Activated T-helper 1 cell treated with anti-CD3 and anti-CD28 coated beads, Interleukin-12 subunit alpha, Interleukin-12 subunit beta, Interleukin-2, Interleukin-4 antibody, amounts not matched to agents 30 ng/mL and 10 ng/mL and 1 ng/mL, durations not matched to agents 14 hours and 24 hours and 36 hours (primary cell): ENCODE results near the gene RPS19. TPM values are rescaled to one million over a fixed set of nuclear protein-coding genes. Genes with fewer than 3 reads are reported as not detected.
A peak's percentile ranks its signal among the peaks of the same experiment; 100 is the strongest.

Experiments
- DNase-seq: peaks from one replicate; pipeline ENCODE4 v3.0.0; 2021; ENCODE audit warnings: low spot score
- H3K27ac Mint-ChIP-seq: one replicate; pipeline ENCODE4 v1.8.0; 2021; ENCODE audit warnings: mild to moderate bottlenecking, mixed read lengths
- H3K27me3 Mint-ChIP-seq: one replicate; pipeline ENCODE4 v1.8.0; 2022; ENCODE audit warnings: mild to moderate bottlenecking, moderate library complexity, mixed read lengths; ENCODE audit not compliant: insufficient read depth
- H3K36me3 Mint-ChIP-seq: one replicate; pipeline ENCODE4 v1.8.0; 2021; ENCODE audit warnings: low read depth, mixed read lengths
- H3K4me1 Mint-ChIP-seq: one replicate; pipeline ENCODE4 v1.8.0; 2021; ENCODE audit warnings: low read depth, mixed read lengths
- H3K4me3 Mint-ChIP-seq: one replicate; pipeline ENCODE4 v1.8.0; 2021; ENCODE audit warnings: mild to moderate bottlenecking, moderate library complexity, mixed read lengths
- H3K9me3 Mint-ChIP-seq: one replicate; pipeline ENCODE4 v1.8.0; 2021; ENCODE audit warnings: mixed read lengths
- intact Hi-C: fragments of 100-400 bp; cut with micrococcal nuclease; formaldehyde crosslinking; loops from one replicate; pipeline ENCODE4 v1.15.1; 2024
- total RNA-seq: library from RNA; stranded (reverse); gene quantifications from 2 replicates; pipeline ENCODE4 v1.2.3, GENCODE V29; 2022

Gene RPS19
- total RNA-seq, 1 donor from 2014 or later, result 2,906 TPM

- intact Hi-C loops, result no loop called here
- H3K27me3 Mint-ChIP-seq, result peaks cover 11% of the 10 kb centered on the region
- no peak for DNase-seq
- no peak overlapping the region for H3K27ac Mint-ChIP-seq
- peaks cover 7% of the 10 kb centered on the region for H3K4me1 Mint-ChIP-seq
- H3K36me3 Mint-ChIP-seq, result peaks cover 10% of the 10 kb centered on the region
- H3K9me3 Mint-ChIP-seq, result no peaks in the 10 kb centered on the region
- no peak overlapping the region for H3K4me3 Mint-ChIP-seq
Measured at GRCh38 chr19:41918653-41919244, 58.7 kb downstream of the RPS19 start.

GRCh38 chr19:41919948-41920712 lies 60.1 kb downstream of the RPS19 start:
- no peak overlapping the region for H3K27ac Mint-ChIP-seq
- intact Hi-C loops, result no loop called here
- peaks cover 10% of the 10 kb centered on the region for H3K36me3 Mint-ChIP-seq
- H3K9me3 Mint-ChIP-seq, result no peaks in the 10 kb centered on the region
- H3K4me1 Mint-ChIP-seq, result peaks cover 7% of the 10 kb centered on the region
- peaks cover 5% of the 10 kb centered on the region for H3K27me3 Mint-ChIP-seq
- H3K4me3 Mint-ChIP-seq, result no peak overlapping the region
- no peak for DNase-seq

- DNase-seq, result no peak
- intact Hi-C loops, result no loop called here
- Mint-ChIP-seq H3K27ac (no peak overlapping the region), H3K36me3 (peaks cover 10% of the 10 kb centered on the region), H3K9me3 (no peaks in the 10 kb centered on the region), H3K4me1 (peaks cover 7% of the 10 kb centered on the region), H3K4me3 (no peak overlapping the region), H3K27me3 (peaks cover 5% of the 10 kb centered on the region)
Measured at GRCh38 chr19:41920882-41921576, 61.0 kb downstream of the RPS19 start.

GRCh38 chr19:41921577-41922576 lies 61.8 kb downstream of the RPS19 start:
- H3K27ac Mint-ChIP-seq, result peak overlapping the region; percentile 25

More at GRCh38 chr19:41921577-41922576, 61.8 kb downstream of the RPS19 start:
- H3K4me1 Mint-ChIP-seq, result peaks cover 7% of the 10 kb centered on the region
- H3K27me3 Mint-ChIP-seq, result peaks cover 5% of the 10 kb centered on the region
- intact Hi-C loops, result no loop called here
- peaks cover 10% of the 10 kb centered on the region for H3K36me3 Mint-ChIP-seq
- DNase-seq, result no peak
- H3K9me3 Mint-ChIP-seq, result no peaks in the 10 kb centered on the region
- H3K4me3 Mint-ChIP-seq, result no peak overlapping the region

Other genes with a start within 250 kb of the RPS19 start
- not detected in 2 replicates for gene CEACAM4, start 233.2 kb upstream of the RPS19 start, total RNA-seq
- not detected in 2 replicates for gene CEACAM7, start 172.0 kb upstream of the RPS19 start, total RNA-seq
- not detected in 2 replicates for gene CEACAM5, start 151.6 kb upstream of the RPS19 start, total RNA-seq
- gene CEACAM6, start 104.7 kb upstream of the RPS19 start, total RNA-seq, result not detected in 2 replicates
- gene CEACAM3, start 63.7 kb upstream of the RPS19 start, total RNA-seq, result not detected in 2 replicates
- not detected in 2 replicates for gene LYPD4, start 15.6 kb upstream of the RPS19 start, total RNA-seq
- not detected in 2 replicates for gene DMRTC2, start 15.2 kb upstream of the RPS19 start, total RNA-seq
- gene CD79A, start 17.0 kb downstream of the RPS19 start, total RNA-seq, result 2.7 and 2.9 TPM in 2 replicates
- 386 and 392 TPM in 2 replicates for gene ARHGEF1, start 22.9 kb downstream of the RPS19 start, total RNA-seq
- 3.1 TPM in 2 replicates for gene ERFL, start 68.2 kb downstream of the RPS19 start, total RNA-seq
- 36.2 and 41.3 TPM in 2 replicates for gene RABAC1, start 99.1 kb downstream of the RPS19 start, total RNA-seq
- 0.93 and 1.4 TPM in 2 replicates for gene ATP1A3, start 134.0 kb downstream of the RPS19 start, total RNA-seq
- 3.9 TPM in 2 replicates for gene GRIK5, start 210.0 kb downstream of the RPS19 start, total RNA-seq
- gene ZNF574, start 215.9 kb downstream of the RPS19 start, total RNA-seq, result 17.5 and 17.8 TPM in 2 replicates